Measurements from ENCODE around the gene CNTNAP2. TPM values are rescaled to one million over a fixed set of nuclear protein-coding genes. Genes with fewer than 3 reads are reported as not detected.

The CNTNAP2 gene
- polyA plus RNA-seq, 4 donors = 22.5 to 28.4 (median 26.7) TPM

- DNase-seq (ENCODE audit: low read depth in 4 of 4, low spot score in 3 of 4) = no peak
These were observed 296.2 kb downstream of the CNTNAP2 start for GRCh38 chr7:146412781-146413180.

- DNase-seq (ENCODE audit: low read depth in 4 of 4, low spot score in 3 of 4) = no peak
These were observed 297.8 kb downstream of the CNTNAP2 start for GRCh38 chr7:146414373-146414772.

GRCh38 chr7:146414937-146415336 lies 298.3 kb downstream of the CNTNAP2 start:
- no peak for DNase-seq (ENCODE audit: low read depth in 4 of 4, low spot score in 3 of 4)

GRCh38 chr7:146417176-146417575 lies 300.6 kb downstream of the CNTNAP2 start:
- no peak for DNase-seq (ENCODE audit: low read depth in 4 of 4, low spot score in 3 of 4)

GRCh38 chr7:146423446-146423845 lies 306.8 kb downstream of the CNTNAP2 start:
- no peak for DNase-seq (ENCODE audit: low read depth in 4 of 4, low spot score in 3 of 4)

- no peak for DNase-seq (ENCODE audit: low read depth in 4 of 4, low spot score in 3 of 4)
These were observed 307.5 kb downstream of the CNTNAP2 start for GRCh38 chr7:146424084-146424483.

GRCh38 chr7:146433501-146433900 lies 316.9 kb downstream of the CNTNAP2 start:
- no peak for DNase-seq (ENCODE audit: low read depth in 4 of 4, low spot score in 3 of 4)

- DNase-seq (ENCODE audit: low read depth in 4 of 4, low spot score in 3 of 4) = no peak
These were observed 326.5 kb downstream of the CNTNAP2 start for GRCh38 chr7:146443102-146443501.

- no peak for DNase-seq (ENCODE audit: low read depth in 4 of 4, low spot score in 3 of 4)
These were observed 333.0 kb downstream of the CNTNAP2 start for GRCh38 chr7:146449625-146450024.

- no peak for DNase-seq (ENCODE audit: low read depth in 4 of 4, low spot score in 3 of 4)
These were observed 338.6 kb downstream of the CNTNAP2 start for GRCh38 chr7:146455091-146455655.

- DNase-seq (ENCODE audit: low read depth in 4 of 4, low spot score in 3 of 4) = no peak
These were observed 362.4 kb downstream of the CNTNAP2 start for GRCh38 chr7:146479040-146479439.

GRCh38 chr7:146486519-146486918 lies 369.9 kb downstream of the CNTNAP2 start:
- no peak for DNase-seq (ENCODE audit: low read depth in 4 of 4, low spot score in 3 of 4)

GRCh38 chr7:146492017-146492416 lies 375.4 kb downstream of the CNTNAP2 start:
- DNase-seq (ENCODE audit: low read depth in 4 of 4, low spot score in 3 of 4) = no peak

- no peak for DNase-seq (ENCODE audit: low read depth in 4 of 4, low spot score in 3 of 4)
These were observed 378.5 kb downstream of the CNTNAP2 start for GRCh38 chr7:146494952-146495596.

GRCh38 chr7:146496657-146497056 lies 380.1 kb downstream of the CNTNAP2 start:
- DNase-seq (ENCODE audit: low read depth in 4 of 4, low spot score in 3 of 4) = no peak

- no peak for DNase-seq (ENCODE audit: low read depth in 4 of 4, low spot score in 3 of 4)
These were observed 383.4 kb downstream of the CNTNAP2 start for GRCh38 chr7:146499970-146500369.

- no peak for DNase-seq (ENCODE audit: low read depth in 4 of 4, low spot score in 3 of 4)
These were observed 387.2 kb downstream of the CNTNAP2 start for GRCh38 chr7:146503844-146504243.

- no peak for DNase-seq (ENCODE audit: low read depth in 4 of 4, low spot score in 3 of 4)
These were observed 393.6 kb downstream of the CNTNAP2 start for GRCh38 chr7:146510088-146510680.

- no peak for DNase-seq (ENCODE audit: low read depth in 4 of 4, low spot score in 3 of 4)
These were observed 397.7 kb downstream of the CNTNAP2 start for GRCh38 chr7:146514304-146514703.

GRCh38 chr7:146528581-146528980 lies 412.0 kb downstream of the CNTNAP2 start:
- no peak for DNase-seq (ENCODE audit: low read depth in 4 of 4, low spot score in 3 of 4)

GRCh38 chr7:146539836-146540235 lies 423.2 kb downstream of the CNTNAP2 start:
- DNase-seq (ENCODE audit: low read depth in 4 of 4, low spot score in 3 of 4) = peak in 2 of 4 donors; percentile 24 to 51

- DNase-seq (ENCODE audit: low read depth in 4 of 4, low spot score in 3 of 4) = no peak
These were observed 425.5 kb downstream of the CNTNAP2 start for GRCh38 chr7:146542101-146542500.

Data from right renal pelvis (tissue), 4 donors.